H1 (cell line): ENCODE measurements around the gene SORL1-AS1.

Experiments
- FOSL1 ChIP-seq: IDR thresholded peaks from 2 replicates; pipeline ENCODE4 v1.6.1; 2011; ENCODE audit warnings: mild to moderate bottlenecking, low read depth, low read length, moderate library complexity; ENCODE audit not compliant: insufficient read depth
- SRF ChIP-seq: IDR thresholded peaks from 2 replicates; pipeline ENCODE4 v1.6.1; 2011; ENCODE audit warnings: mild to moderate bottlenecking, low read depth, low read length, moderate library complexity
- TAF1 ChIP-seq: IDR thresholded peaks from 2 replicates; pipeline ENCODE4 v1.6.1; 2011; ENCODE audit warnings: mild to moderate bottlenecking, low read depth, low read length
- TF ChIP-seq, protein P1 (sequence below), 3 experiments: IDR thresholded peaks; 1 replicate in 2 of 3; 2 replicates in 1 of 3; pipeline versions ENCODE4 v1.5.1 to v1.6.1; 2011; ENCODE audit warnings: low read length in 3 of 3, mild to moderate bottlenecking in 3 of 3, inconsistent platforms in 2 of 3, low read depth in 1 of 3, moderate library complexity in 1 of 3; ENCODE audit not compliant: insufficient read depth in 1 of 3; ENCODE audit errors: control extremely low read depth in 1 of 3

SORL1-AS1 gene

GRCh38 chr11:121425828-121426227 lies 26.9 kb downstream of the SORL1-AS1 start (continued):
- TF ChIP-seq, protein P1, sequence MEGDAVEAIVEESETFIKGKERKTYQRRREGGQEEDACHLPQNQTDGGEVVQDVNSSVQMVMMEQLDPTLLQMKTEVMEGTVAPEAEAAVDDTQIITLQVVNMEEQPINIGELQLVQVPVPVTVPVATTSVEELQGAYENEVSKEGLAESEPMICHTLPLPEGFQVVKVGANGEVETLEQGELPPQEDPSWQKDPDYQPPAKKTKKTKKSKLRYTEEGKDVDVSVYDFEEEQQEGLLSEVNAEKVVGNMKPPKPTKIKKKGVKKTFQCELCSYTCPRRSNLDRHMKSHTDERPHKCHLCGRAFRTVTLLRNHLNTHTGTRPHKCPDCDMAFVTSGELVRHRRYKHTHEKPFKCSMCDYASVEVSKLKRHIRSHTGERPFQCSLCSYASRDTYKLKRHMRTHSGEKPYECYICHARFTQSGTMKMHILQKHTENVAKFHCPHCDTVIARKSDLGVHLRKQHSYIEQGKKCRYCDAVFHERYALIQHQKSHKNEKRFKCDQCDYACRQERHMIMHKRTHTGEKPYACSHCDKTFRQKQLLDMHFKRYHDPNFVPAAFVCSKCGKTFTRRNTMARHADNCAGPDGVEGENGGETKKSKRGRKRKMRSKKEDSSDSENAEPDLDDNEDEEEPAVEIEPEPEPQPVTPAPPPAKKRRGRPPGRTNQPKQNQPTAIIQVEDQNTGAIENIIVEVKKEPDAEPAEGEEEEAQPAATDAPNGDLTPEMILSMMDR (IDR thresholded peaks at IDR 0.05; ENCODE audit: control extremely low read depth in 1 of 3, insufficient read depth in 1 of 3, low read depth in 1 of 3, low read length in 3 of 3), result no peak
- TF ChIP-seq SRF (no peak), FOSL1 (no peak), TAF1 (no peak)
